Stimulated activated CD4-positive, alpha-beta T cell treated with anti-CD3 and anti-CD28 coated beads, Interleukin-2, amount 100 ng/mL, for 4 hours (primary cell): ENCODE measurements around the gene PTCH1.

Experiments
- DNase-seq: peaks from one replicate; pipeline ENCODE4 v3.0.0-alpha.2; 2020; ENCODE audit warnings: low read depth

The PTCH1 gene

DNA sequence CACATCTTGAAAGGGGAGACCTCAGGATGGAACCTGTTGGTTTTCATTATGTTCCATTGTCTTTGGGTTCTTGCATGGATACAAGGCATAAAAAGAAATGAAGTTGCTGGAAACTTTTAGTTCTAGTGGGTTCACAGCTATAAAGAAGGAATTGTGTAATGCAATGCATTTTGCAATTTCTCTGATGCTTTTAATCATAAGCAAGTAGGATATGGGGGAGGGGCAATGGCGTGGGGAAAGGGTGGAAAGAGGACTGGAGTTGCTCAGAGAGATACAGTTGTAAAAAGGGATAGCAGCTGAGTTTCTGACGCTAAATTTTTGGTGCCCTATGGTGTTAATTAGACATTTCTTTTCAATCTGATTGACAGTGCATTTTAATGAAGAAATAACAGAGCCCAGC lies 110.7 kb downstream of the PTCH1 start:
- no peak for DNase-seq

DNA sequence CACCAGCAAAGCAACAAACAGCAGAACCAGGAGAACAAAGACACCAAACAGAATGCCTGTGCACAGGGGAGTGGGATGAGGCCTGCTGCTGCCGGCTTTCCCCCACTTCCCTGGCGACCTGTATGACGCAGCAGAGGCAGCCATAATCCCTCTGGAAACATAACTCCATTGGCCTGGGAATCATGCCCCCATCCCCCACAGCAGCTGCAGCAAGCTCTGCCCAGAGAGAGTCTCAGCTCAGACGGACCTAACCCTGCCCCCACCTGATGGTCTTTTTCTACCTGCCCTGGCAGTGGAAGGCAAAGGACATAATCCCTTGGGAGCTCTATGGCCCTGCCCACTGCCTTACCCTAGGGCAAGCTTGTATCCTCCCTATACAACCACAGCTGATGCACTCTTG lies 117.5 kb downstream of the PTCH1 start:
- DNase-seq: no peak
